NCI-H2171 treated with DMSO at 0.1 percent for 48 hours (cell line): Measurements from ENCODE around the gene BEGAIN.

Experiments used
- DNase-seq: peaks from one replicate; lab custom pipeline; 2025; lab: John Stamatoyannopoulos, UW

Gene BEGAIN

GRCh38 chr14:100615736-100616695, 28.8 kb upstream of the BEGAIN start:
- no peak for DNase-seq

- no peak for DNase-seq
Measured at GRCh38 chr14:100614803-100615202, 27.6 kb upstream of the BEGAIN start.

GRCh38 chr14:100612986-100613385, 25.8 kb upstream of the BEGAIN start:
- no peak for DNase-seq

GRCh38 chr14:100611811-100612480, 24.7 kb upstream of the BEGAIN start:
- peak; percentile 44 for DNase-seq

- peak; percentile 68 for DNase-seq
Measured at GRCh38 chr14:100610511-100611217, 23.4 kb upstream of the BEGAIN start.

- DNase-seq = no peak
Measured at GRCh38 chr14:100609941-100610391, 22.7 kb upstream of the BEGAIN start.

GRCh38 chr14:100609331-100609870, 22.2 kb upstream of the BEGAIN start:
- DNase-seq = no peak

- DNase-seq = no peak
Measured at GRCh38 chr14:100608586-100609330, 21.5 kb upstream of the BEGAIN start.

GRCh38 chr14:100608064-100608463, 20.8 kb upstream of the BEGAIN start:
- DNase-seq = no peak

- no peak for DNase-seq
Measured at GRCh38 chr14:100607611-100607956, 20.4 kb upstream of the BEGAIN start.

- DNase-seq = no peak
Measured at GRCh38 chr14:100606687-100607610, 19.7 kb upstream of the BEGAIN start.

- DNase-seq = no peak
Measured at GRCh38 chr14:100605706-100606686, 18.8 kb upstream of the BEGAIN start.

GRCh38 chr14:100605230-100605629, 18.0 kb upstream of the BEGAIN start:
- no peak for DNase-seq

- DNase-seq = peak; percentile 66
Measured at GRCh38 chr14:100604709-100605108, 17.5 kb upstream of the BEGAIN start.

GRCh38 chr14:100604121-100604501, 16.9 kb upstream of the BEGAIN start:
- DNase-seq = no peak

GRCh38 chr14:100603341-100604120, 16.3 kb upstream of the BEGAIN start:
- DNase-seq = no peak

- no peak for DNase-seq
Measured at GRCh38 chr14:100602621-100603230, 15.5 kb upstream of the BEGAIN start.

- DNase-seq = no peak
Measured at GRCh38 chr14:100601914-100602313, 14.7 kb upstream of the BEGAIN start.
